Testis (tissue), 2 donors: Measurements from ENCODE around the gene SREBF2.

Source experiments
- POLR2A ChIP-seq: fragments of 450-650 bp; IDR thresholded peaks from one replicate; pipeline ENCODE4 v1.6.1; 2017; ENCODE audit warnings: antibody characterized with exemption, mild to moderate bottlenecking, moderate library complexity
- TF ChIP-seq, protein P1 (sequence below), 3 experiments: fragments of 450-650 bp in 2 of 3; fragments of 200-600 bp in 1 of 3; sonication (generic) in 1 of 3; IDR thresholded peaks; one replicate each; pipeline ENCODE4 v1.5.1; 2016 to 2019; ENCODE audit warnings: antibody characterized with exemption in 3 of 3, mild to moderate bottlenecking in 2 of 3, moderate library complexity in 1 of 3

DNA sequence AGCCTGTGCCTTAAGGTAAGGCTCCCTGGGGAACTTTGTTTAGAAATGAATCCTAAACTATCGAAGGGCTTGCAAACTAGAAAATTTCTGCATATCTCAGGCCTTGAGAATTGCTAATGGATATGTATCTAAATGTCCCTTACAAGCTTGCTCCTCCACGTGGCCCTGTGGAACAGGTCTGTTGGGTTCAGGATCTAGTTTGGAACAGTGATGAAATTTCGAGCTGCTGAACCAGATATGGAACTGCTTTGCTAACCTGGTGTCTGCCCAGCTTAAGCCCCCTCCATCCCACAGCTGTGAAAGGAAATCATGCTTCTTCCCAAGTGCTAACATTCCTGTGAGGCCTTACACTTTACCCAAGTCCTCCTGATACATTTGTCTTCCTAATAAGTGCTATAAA is 11.6 kb downstream of the SREBF2 start:
- TF ChIP-seq, protein P1, sequence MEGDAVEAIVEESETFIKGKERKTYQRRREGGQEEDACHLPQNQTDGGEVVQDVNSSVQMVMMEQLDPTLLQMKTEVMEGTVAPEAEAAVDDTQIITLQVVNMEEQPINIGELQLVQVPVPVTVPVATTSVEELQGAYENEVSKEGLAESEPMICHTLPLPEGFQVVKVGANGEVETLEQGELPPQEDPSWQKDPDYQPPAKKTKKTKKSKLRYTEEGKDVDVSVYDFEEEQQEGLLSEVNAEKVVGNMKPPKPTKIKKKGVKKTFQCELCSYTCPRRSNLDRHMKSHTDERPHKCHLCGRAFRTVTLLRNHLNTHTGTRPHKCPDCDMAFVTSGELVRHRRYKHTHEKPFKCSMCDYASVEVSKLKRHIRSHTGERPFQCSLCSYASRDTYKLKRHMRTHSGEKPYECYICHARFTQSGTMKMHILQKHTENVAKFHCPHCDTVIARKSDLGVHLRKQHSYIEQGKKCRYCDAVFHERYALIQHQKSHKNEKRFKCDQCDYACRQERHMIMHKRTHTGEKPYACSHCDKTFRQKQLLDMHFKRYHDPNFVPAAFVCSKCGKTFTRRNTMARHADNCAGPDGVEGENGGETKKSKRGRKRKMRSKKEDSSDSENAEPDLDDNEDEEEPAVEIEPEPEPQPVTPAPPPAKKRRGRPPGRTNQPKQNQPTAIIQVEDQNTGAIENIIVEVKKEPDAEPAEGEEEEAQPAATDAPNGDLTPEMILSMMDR (IDR thresholded peaks at IDR 0.05) = no peak
- no peak for TF ChIP-seq POLR2A
